Pulmonary artery endothelial cell (primary cell): ENCODE data around the gene SNTA1. TPM values are rescaled to one million over a fixed set of nuclear protein-coding genes. Genes with fewer than 3 reads are reported as not detected.
A peak's percentile ranks its signal among the peaks of the same experiment; 100 is the strongest.
"Not testable (repeated sequence)": the region's sequence is repeated elsewhere in the genome, so short reads cannot be mapped to it uniquely, and the experiment has no call there.

Experiments
- DNase-seq: peaks from one replicate; pipeline ENCODE4 v3.0.0-alpha.2; 2011; ENCODE audit warnings: low read depth, low spot score
- total RNA-seq: library from RNA; depleted of rRNA; stranded (reverse); fragments of >200 nt; gene quantifications from 2 replicates; pipeline ENCODE4 v1.2.3, GENCODE V29; 2014

The SNTA1 gene
- 5.1 and 9.5 TPM in 2 replicates for total RNA-seq

- peak; percentile 37 for DNase-seq
Observed at GRCh38 chr20:33443512-33444239, at the start of gene SNTA1. Gene SNTA1, minus strand, starts transcription at chr20:33443763. Its CDS starts 143 bp downstream, at chr20:33443620.

GRCh38 chr20:33490934-33491656, 47.5 kb upstream of the SNTA1 start:
- no peak for DNase-seq

- peak; percentile 11 for DNase-seq
Observed at GRCh38 chr20:33490023-33490933, 46.7 kb upstream of the SNTA1 start, which contains the start of gene CBFA2T2. Gene CBFA2T2, plus strand, starts transcription at chr20:33490096. Its CDS starts 172 bp downstream, at chr20:33490268.

- peak; percentile 91 for DNase-seq
Observed at GRCh38 chr20:33489495-33490022, 46.0 kb upstream of the SNTA1 start.

- not testable (repeated sequence) for DNase-seq
Observed at GRCh38 chr20:33488661-33489494, 45.3 kb upstream of the SNTA1 start.

- DNase-seq: no peak
Observed at GRCh38 chr20:33488201-33488600, 44.6 kb upstream of the SNTA1 start.

- DNase-seq: not testable (repeated sequence)
Observed at GRCh38 chr20:33483186-33483585, 39.6 kb upstream of the SNTA1 start.

- no peak for DNase-seq
Observed at GRCh38 chr20:33482581-33482980, 39.0 kb upstream of the SNTA1 start.

GRCh38 chr20:33481431-33481941, 37.9 kb upstream of the SNTA1 start:
- DNase-seq: no peak

GRCh38 chr20:33480048-33480447, 36.5 kb upstream of the SNTA1 start:
- DNase-seq: no peak

- DNase-seq: no peak
Observed at GRCh38 chr20:33477386-33478234, 34.0 kb upstream of the SNTA1 start.

- no peak for DNase-seq
Observed at GRCh38 chr20:33475381-33476152, 32.0 kb upstream of the SNTA1 start.

GRCh38 chr20:33474963-33475362, 31.4 kb upstream of the SNTA1 start:
- DNase-seq: no peak

- DNase-seq: no peak
Observed at GRCh38 chr20:33474097-33474873, 30.7 kb upstream of the SNTA1 start.

GRCh38 chr20:33472868-33473435, 29.4 kb upstream of the SNTA1 start:
- no peak for DNase-seq

GRCh38 chr20:33470866-33471265, 27.3 kb upstream of the SNTA1 start:
- DNase-seq: no peak

- DNase-seq: no peak
Observed at GRCh38 chr20:33470457-33470856, 26.9 kb upstream of the SNTA1 start.
